ENCODE measurements around the gene IQSEC1. TPM values are rescaled to one million over a fixed set of nuclear protein-coding genes. Genes with fewer than 3 reads are reported as not detected.

IQSEC1 gene
- total and polyA plus RNA-seq, 8 donors: 24.9 to 57.0 (median 34.2) TPM

DNA sequence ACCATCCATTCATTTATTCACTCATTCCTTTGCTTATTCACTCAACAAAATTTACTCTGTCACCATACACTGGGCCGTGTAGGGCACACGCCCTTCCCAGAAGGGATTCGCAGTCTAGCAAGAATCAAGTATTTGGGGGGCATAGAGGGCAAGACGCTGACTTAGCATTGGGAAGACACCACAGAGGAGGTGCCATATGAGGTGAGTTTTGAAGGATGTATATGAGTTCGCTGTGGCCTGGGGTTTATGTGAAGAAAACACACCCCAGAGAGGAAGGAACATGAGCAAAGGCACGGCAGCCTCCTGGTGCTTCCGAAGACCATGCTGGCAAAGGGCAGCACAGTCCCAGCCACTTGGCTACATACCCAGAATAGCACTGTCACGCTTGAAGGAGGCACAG, 23.1 kb upstream of the IQSEC1 start:
- TF ChIP-seq, protein P1, sequence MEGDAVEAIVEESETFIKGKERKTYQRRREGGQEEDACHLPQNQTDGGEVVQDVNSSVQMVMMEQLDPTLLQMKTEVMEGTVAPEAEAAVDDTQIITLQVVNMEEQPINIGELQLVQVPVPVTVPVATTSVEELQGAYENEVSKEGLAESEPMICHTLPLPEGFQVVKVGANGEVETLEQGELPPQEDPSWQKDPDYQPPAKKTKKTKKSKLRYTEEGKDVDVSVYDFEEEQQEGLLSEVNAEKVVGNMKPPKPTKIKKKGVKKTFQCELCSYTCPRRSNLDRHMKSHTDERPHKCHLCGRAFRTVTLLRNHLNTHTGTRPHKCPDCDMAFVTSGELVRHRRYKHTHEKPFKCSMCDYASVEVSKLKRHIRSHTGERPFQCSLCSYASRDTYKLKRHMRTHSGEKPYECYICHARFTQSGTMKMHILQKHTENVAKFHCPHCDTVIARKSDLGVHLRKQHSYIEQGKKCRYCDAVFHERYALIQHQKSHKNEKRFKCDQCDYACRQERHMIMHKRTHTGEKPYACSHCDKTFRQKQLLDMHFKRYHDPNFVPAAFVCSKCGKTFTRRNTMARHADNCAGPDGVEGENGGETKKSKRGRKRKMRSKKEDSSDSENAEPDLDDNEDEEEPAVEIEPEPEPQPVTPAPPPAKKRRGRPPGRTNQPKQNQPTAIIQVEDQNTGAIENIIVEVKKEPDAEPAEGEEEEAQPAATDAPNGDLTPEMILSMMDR (IDR thresholded peaks at IDR 0.05): no peak
- Histone ChIP-seq H3K9me3 (no peaks in the 10 kb centered on the region), H3K36me3 (no peaks in the 10 kb centered on the region), H3K27ac (no peak overlapping the region), H3K27me3 (peaks cover 0 to 19% of the 10 kb centered on the region in 2 donors), H3K4me3 (no peak overlapping the region), H3K4me1 (peaks cover 2 to 7% of the 10 kb centered on the region in 2 donors)
- intact Hi-C loops (cut with DNase I): no loop called here
- peak in 1 of 4 donors; percentile 34 for DNase-seq
- no peak for ATAC-seq

- intact Hi-C loops (cut with DNase I): no loop called here
- TF ChIP-seq, protein P1 (IDR thresholded peaks at IDR 0.05): no peak
- no peak for ATAC-seq
- no peaks in the 10 kb centered on the region for H3K9me3 ChIP-seq
- H3K36me3 ChIP-seq: no peaks in the 10 kb centered on the region
- no peak overlapping the region for H3K4me3 ChIP-seq
- peaks cover 0 to 19% of the 10 kb centered on the region in 2 donors for H3K27me3 ChIP-seq
- DNase-seq: peak in 1 of 4 donors; percentile 53
- H3K27ac ChIP-seq: no peak overlapping the region
- peaks cover 2 to 7% of the 10 kb centered on the region in 2 donors for H3K4me1 ChIP-seq
Measured at GRCh38 chr3:13095408-13095937, 22.2 kb upstream of the IQSEC1 start.

DNA sequence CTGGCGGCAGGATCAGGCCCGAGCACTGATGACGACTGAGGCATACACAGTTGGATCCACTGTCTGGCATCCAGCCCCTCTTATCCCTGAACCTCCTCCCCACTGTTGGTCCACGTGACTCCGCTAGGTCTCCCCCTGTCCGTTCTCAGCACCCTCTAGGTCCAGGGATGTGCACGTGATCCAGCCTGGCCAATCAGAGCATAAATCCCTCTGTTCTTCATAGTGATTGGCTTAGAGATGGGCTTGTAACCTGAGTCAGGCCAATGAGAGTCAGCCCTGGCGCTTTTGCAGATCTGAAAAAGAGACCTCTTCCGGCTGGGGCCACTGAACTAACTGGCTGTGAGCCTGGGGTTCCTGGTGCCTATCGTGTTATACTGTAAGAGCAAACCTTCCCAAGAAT, 20.5 kb upstream of the IQSEC1 start:
- Histone ChIP-seq H3K36me3 (no peaks in the 10 kb centered on the region), H3K27ac (no peak overlapping the region), H3K27me3 (peaks cover 0 to 19% of the 10 kb centered on the region in 2 donors), H3K4me3 (no peak overlapping the region), H3K4me1 (peaks cover 2 to 7% of the 10 kb centered on the region in 2 donors), H3K9me3 (no peaks in the 10 kb centered on the region)
- TF ChIP-seq, protein P1 (IDR thresholded peaks at IDR 0.05): no peak
- intact Hi-C loops (cut with DNase I): loop anchor here in 1 of 2 donors (5.0 kb wide), 1 partner anchor 359 kb away; no protein-coding TSS in a partner anchor
- ATAC-seq: no peak
- no peak for DNase-seq

DNA sequence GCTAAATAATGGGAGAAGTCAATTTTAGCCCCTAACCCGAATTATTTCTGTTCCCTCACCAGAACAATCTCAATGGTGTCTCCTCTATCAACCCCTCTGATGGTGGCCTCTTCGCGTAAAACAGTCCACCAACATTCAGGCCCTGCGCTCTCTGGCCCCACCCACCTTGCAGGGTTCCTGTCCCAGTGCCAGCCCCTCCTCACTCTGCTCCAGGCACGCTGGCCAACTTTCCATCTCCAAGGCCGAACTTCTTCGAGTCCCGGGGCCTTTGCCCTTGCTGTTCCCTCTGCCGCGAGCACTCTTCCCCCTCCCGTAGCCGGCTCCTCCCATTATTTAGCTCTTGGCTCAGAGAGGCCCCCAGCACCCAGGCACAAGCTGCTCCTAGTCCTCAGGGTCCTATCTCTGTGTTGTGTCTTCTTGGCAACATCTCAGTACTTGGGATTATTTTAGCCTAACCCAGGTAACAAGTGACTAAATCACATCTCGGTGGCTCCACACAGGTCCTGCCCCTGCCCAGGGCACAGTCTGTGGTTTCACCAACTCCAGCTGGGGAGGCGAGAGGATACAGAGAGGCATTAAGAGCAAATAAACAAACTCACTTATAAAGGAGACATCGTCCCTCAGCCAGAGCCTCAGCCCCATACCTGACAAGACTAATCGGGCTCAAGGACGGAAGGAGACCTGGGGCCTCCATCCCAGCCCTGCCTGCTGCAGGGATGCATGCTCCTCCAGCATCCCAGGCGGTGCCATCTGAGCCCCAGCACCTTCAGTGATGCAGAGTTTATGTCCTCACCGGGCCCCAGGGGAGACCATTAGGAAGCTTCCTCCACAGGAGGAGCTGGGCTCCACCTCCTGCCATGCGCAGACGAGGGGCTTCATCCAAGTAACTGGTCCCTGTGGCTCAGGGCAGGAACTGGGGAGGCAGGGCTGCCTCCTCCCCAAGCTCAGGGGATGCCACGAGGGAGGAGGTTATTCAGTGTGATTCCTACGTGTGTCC, 19.7 kb upstream of the IQSEC1 start:
- Histone ChIP-seq H3K9me3 (no peaks in the 10 kb centered on the region), H3K36me3 (no peaks in the 10 kb centered on the region), H3K27ac (no peak overlapping the region), H3K27me3 (peaks cover 0 to 19% of the 10 kb centered on the region in 2 donors), H3K4me1 (peaks cover 2 to 7% of the 10 kb centered on the region in 2 donors), H3K4me3 (no peak overlapping the region)
- intact Hi-C loops (cut with DNase I): loop anchor here in 1 of 2 donors (5.0 kb wide), 1 partner anchor 359 kb away; no protein-coding TSS in a partner anchor
- ATAC-seq (no peak), DNase-seq (peak in 1 of 4 donors; percentile 54)
- TF ChIP-seq, protein P1 (IDR thresholded peaks at IDR 0.05): no peak
